ENCODE results near the gene SPC24.
"Not testable (repeated sequence)": the region's sequence is repeated elsewhere in the genome, so short reads cannot be mapped to it uniquely, and the experiment has no call there.

DNA sequence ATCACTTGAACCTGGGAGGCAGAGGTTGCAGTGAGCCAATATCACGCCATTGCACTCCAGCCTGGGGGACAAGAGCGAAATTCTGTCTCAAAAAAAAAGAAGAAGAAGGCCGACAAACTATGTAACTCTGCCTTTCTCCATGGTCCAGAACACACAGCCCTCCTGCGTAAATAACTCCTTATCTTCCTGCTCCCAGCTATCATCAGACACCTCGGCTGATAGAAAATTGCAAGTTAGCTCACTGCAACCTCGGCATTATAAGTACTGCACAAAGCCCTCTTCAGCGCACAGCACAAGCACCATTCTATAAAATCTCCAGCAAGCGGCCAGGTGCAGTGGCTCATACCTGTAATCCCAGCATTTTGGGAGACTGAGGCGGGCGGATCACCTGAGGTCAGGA, 51.9 kb downstream of the SPC24 start:
- TF ChIP-seq, protein P1, sequence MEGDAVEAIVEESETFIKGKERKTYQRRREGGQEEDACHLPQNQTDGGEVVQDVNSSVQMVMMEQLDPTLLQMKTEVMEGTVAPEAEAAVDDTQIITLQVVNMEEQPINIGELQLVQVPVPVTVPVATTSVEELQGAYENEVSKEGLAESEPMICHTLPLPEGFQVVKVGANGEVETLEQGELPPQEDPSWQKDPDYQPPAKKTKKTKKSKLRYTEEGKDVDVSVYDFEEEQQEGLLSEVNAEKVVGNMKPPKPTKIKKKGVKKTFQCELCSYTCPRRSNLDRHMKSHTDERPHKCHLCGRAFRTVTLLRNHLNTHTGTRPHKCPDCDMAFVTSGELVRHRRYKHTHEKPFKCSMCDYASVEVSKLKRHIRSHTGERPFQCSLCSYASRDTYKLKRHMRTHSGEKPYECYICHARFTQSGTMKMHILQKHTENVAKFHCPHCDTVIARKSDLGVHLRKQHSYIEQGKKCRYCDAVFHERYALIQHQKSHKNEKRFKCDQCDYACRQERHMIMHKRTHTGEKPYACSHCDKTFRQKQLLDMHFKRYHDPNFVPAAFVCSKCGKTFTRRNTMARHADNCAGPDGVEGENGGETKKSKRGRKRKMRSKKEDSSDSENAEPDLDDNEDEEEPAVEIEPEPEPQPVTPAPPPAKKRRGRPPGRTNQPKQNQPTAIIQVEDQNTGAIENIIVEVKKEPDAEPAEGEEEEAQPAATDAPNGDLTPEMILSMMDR (IDR thresholded peaks at IDR 0.05), result not testable (repeated sequence)
- not testable (repeated sequence) for TF ChIP-seq POLR2AphosphoS5, EP300 (IDR thresholded peaks at IDR 0.05)
